ENCODE results near the gene ABI3. TPM values are rescaled to one million over a fixed set of nuclear protein-coding genes. Genes with fewer than 3 reads are reported as not detected.

ABI3 gene
- total RNA-seq, 4 donors from 2014 or later = 0.60 to 7.6 (median 5.9) TPM

Other genes with a start within 250 kb of the ABI3 start
- gene GIP, start 242.1 kb upstream of the ABI3 start, total RNA-seq = not detected
- under 1 TPM in 1 of 4 donors, not detected in 3; under 0.01 TPM for gene IGF2BP1, start 213.3 kb upstream of the ABI3 start, total RNA-seq
- gene B4GALNT2, start 77.9 kb upstream of the ABI3 start, total RNA-seq = 10 to 100 TPM; 19.8 to 75.9 (median 47.3) TPM
- gene GNGT2, start 133 bp upstream of the ABI3 start, total RNA-seq = 1 to 10 TPM in 1 of 4 donors, under 1 TPM in 1, not detected in 2; 0.68 to 4.0 TPM
- gene PHOSPHO1, start 20.1 kb downstream of the ABI3 start, total RNA-seq = not detected
- gene ZNF652, start 151.5 kb downstream of the ABI3 start, total RNA-seq = 10 to 100 TPM; 25.8 to 55.6 (median 50.2) TPM
- gene PHB1, start 204.2 kb downstream of the ABI3 start, total RNA-seq = 100 to 1,000 TPM in 1 of 4 donors, 10 to 100 TPM in 3; 40.8 to 114 (median 74.4) TPM

Data from transverse colon (tissue), 4 donors.